Brain microvascular endothelial cell (primary cell): Measurements from ENCODE around the gene CACNB2.

Experiments used
- DNase-seq: peaks from one replicate; pipeline ENCODE4 v3.0.0-alpha.2; 2020
- H3K27ac ChIP-seq: fragments of 250-450 bp; sonication (Bioruptor Pico); 2 replicates; pipeline ENCODE4 v1.5.1; 2020; ENCODE audit warnings: mild to moderate bottlenecking, moderate library complexity
- H3K27me3 ChIP-seq: fragments of 250-450 bp; sonication (Bioruptor Pico); replicated peaks from 2 replicates; pipeline ENCODE4 v1.5.1; 2020; ENCODE audit warnings: mild to moderate bottlenecking
- H3K36me3 ChIP-seq: fragments of 250-450 bp; sonication (Bioruptor Pico); replicated peaks from 2 replicates; pipeline ENCODE4 v1.5.1; 2020; ENCODE audit warnings: mild to moderate bottlenecking
- H3K4me3 ChIP-seq: 2 replicates; pipeline ENCODE4 v1.5.1; 2011; ENCODE audit warnings: low read depth, mild to moderate bottlenecking, control low read depth, low read length, moderate library complexity
- CTCF ChIP-seq: IDR thresholded peaks from 2 replicates; pipeline ENCODE4 v1.5.1; 2011; ENCODE audit warnings: low read depth, mild to moderate bottlenecking, moderate library complexity, low read length, control low read depth, inconsistent platforms; ENCODE audit errors: missing control alignments
- in situ Hi-C: cut with HindIII; loops from 2 replicates; pipeline ENCODE4 v1.10.0; 2017; ENCODE audit warnings: low sequenced_read_pairs, low pct_ligation_motif_present

The CACNB2 gene

GRCh38 chr10:18100669-18101068, 39.6 kb upstream of the CACNB2 start:
- H3K36me3 ChIP-seq, result no peaks in the 10 kb centered on the region
- DNase-seq, result no peak
- no peak for TF ChIP-seq CTCF
- in situ Hi-C loops, result no loop called here
- no peak overlapping the region for H3K27ac ChIP-seq
- H3K27me3 ChIP-seq, result no peaks in the 10 kb centered on the region
- H3K4me3 ChIP-seq, result no peak overlapping the region

GRCh38 chr10:18102404-18102803, 37.8 kb upstream of the CACNB2 start:
- Histone ChIP-seq H3K27ac (no peak overlapping the region), H3K27me3 (no peaks in the 10 kb centered on the region), H3K36me3 (no peaks in the 10 kb centered on the region), H3K4me3 (no peak overlapping the region)
- DNase-seq, result no peak
- TF ChIP-seq CTCF, result no peak
- in situ Hi-C loops, result no loop called here

- H3K4me3 ChIP-seq, result no peak overlapping the region
- in situ Hi-C loops, result no loop called here
- peak; percentile 77 for TF ChIP-seq CTCF
- H3K27ac ChIP-seq, result no peak overlapping the region
- no peaks in the 10 kb centered on the region for H3K27me3 ChIP-seq
- no peaks in the 10 kb centered on the region for H3K36me3 ChIP-seq
- DNase-seq, result peak; percentile 47
Measured at GRCh38 chr10:18104223-18104872, 35.9 kb upstream of the CACNB2 start.

- in situ Hi-C loops, result no loop called here
- H3K36me3 ChIP-seq, result no peaks in the 10 kb centered on the region
- no peaks in the 10 kb centered on the region for H3K27me3 ChIP-seq
- no peak for TF ChIP-seq CTCF
- no peak for DNase-seq
- H3K4me3 ChIP-seq, result no peak overlapping the region
- H3K27ac ChIP-seq, result no peak overlapping the region
Measured at GRCh38 chr10:18109341-18109870, 30.8 kb upstream of the CACNB2 start.

GRCh38 chr10:18113881-18114280, 26.3 kb upstream of the CACNB2 start:
- in situ Hi-C loops, result no loop called here
- no peaks in the 10 kb centered on the region for H3K27me3 ChIP-seq
- H3K36me3 ChIP-seq, result no peaks in the 10 kb centered on the region
- no peak overlapping the region for H3K4me3 ChIP-seq
- no peak overlapping the region for H3K27ac ChIP-seq
- no peak for TF ChIP-seq CTCF
- DNase-seq, result no peak

- no peaks in the 10 kb centered on the region for H3K36me3 ChIP-seq
- DNase-seq, result no peak
- no peaks in the 10 kb centered on the region for H3K27me3 ChIP-seq
- in situ Hi-C loops, result no loop called here
- H3K4me3 ChIP-seq, result no peak overlapping the region
- TF ChIP-seq CTCF, result no peak
- H3K27ac ChIP-seq, result no peak overlapping the region
Measured at GRCh38 chr10:18117276-18117675, 22.9 kb upstream of the CACNB2 start.
